ENCODE measurements around the gene TANC1. TPM values are rescaled to one million over a fixed set of nuclear protein-coding genes. Genes with fewer than 3 reads are reported as not detected.

Gene TANC1
- 84.1 TPM for total RNA-seq (ENCODE audit: unreplicated experiment)
- long read RNA-seq, partial matches to known transcripts: 9 of 15 reads
- long read RNA-seq, other reads (novel, unspliced or antisense): 6 of 15 reads

DNA sequence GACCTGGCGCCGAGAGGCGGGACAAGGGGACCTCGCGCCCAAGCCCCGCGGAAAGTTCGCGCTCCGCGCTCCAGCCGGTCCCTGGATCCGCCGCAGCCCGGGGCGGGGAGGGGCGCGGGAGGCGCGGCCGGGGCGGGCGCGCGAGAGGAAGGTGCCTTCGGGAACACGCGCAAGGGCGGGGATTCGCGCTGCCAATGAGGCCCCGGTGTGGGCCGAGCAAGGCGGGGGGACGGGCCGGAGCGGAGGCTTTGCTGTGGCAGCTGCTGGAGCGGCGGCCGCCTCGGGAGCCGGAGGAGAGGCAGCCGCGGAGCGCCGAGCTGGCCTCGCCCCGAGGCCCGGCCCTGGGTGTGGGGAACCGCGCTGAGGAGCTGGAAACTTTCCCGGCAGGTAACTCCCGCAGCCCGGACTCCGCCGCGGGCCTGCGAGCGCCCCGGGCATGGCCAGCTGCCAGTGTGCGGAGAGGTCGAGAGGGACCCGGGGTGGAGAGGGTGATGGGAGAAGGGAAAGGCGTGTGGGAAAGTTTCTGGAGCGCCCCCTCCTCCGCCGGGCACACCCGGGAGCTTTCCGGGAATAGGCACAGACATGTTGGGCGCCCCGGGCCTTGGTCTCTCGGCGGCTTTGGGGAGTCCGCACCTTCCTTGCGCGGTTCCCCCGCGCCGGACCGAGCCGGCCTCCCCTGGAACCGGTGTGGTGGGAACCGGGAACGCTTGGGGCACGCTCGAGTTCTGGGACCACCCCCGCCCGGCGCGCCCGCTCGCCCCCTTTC is at the start of gene TANC1:
TSS of gene TANC1 (plus strand) at position 245 of the 766 bp plus-strand sequence. CDS start 97,271 bp downstream, outside the sequence.
- peaks cover 15% of the 10 kb centered on the region for H3K27me3 Mint-ChIP-seq (ENCODE audit: unreplicated experiment)
- H3K9me3 Mint-ChIP-seq (ENCODE audit: unreplicated experiment): no peaks in the 10 kb centered on the region
- H3K27ac Mint-ChIP-seq (ENCODE audit: unreplicated experiment): peak within 1 kb of the TSS; percentile 98
- peaks cover 9% of the 10 kb centered on the region for H3K36me3 Mint-ChIP-seq (ENCODE audit: low read depth, unreplicated experiment)
- peaks cover 55% of the 10 kb centered on the region for H3K4me1 Mint-ChIP-seq (ENCODE audit: unreplicated experiment)
- H3K4me3 Mint-ChIP-seq (ENCODE audit: unreplicated experiment): peak within 1 kb of the TSS; percentile 98
- peak; percentile 93 for DNase-seq (ENCODE audit: low spot score)
- TF ChIP-seq, protein P1, sequence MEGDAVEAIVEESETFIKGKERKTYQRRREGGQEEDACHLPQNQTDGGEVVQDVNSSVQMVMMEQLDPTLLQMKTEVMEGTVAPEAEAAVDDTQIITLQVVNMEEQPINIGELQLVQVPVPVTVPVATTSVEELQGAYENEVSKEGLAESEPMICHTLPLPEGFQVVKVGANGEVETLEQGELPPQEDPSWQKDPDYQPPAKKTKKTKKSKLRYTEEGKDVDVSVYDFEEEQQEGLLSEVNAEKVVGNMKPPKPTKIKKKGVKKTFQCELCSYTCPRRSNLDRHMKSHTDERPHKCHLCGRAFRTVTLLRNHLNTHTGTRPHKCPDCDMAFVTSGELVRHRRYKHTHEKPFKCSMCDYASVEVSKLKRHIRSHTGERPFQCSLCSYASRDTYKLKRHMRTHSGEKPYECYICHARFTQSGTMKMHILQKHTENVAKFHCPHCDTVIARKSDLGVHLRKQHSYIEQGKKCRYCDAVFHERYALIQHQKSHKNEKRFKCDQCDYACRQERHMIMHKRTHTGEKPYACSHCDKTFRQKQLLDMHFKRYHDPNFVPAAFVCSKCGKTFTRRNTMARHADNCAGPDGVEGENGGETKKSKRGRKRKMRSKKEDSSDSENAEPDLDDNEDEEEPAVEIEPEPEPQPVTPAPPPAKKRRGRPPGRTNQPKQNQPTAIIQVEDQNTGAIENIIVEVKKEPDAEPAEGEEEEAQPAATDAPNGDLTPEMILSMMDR (IDR thresholded peaks at IDR 0.05; ENCODE audit: unreplicated experiment): no peak

DNA sequence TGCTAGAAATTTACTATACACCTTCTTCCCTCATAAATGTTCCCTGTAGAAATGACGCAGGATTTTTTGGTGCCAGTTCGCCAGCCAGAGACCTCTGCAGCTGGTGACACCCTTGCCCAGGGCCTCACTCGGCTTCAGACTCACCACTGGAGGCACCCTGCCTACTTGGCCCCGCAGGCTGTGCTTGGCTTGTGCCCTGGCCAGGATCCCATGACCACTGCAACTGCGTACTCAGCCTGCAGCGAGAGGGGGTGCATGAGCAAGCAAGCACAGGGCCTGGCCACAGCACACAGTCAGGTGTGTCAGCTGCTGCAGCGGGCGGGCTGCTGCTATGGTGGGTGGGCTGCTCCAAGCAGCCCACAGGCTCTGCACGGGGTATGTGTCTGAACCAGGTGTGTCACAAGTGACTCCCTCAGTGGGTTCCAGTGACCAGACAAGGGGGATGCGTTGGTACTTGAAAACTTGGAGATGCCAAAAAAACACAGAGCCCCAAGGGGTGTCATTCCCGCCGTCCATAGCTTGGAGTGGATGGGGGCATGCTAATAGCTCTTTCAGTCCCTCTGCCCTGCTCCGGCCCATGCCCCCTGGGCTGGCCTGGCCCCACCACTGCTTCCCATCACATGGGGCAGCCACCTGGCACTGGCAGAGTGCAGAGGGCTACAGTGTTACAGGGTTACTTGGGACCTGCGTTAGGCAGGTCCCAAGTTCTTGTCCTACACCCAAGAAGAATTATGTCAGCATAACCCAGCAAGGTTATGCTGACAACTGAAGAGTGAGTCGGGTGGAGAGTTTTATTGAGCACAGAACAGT is 46.6 kb upstream of the TANC1 start:
- H3K9me3 Mint-ChIP-seq (ENCODE audit: unreplicated experiment): no peaks in the 10 kb centered on the region
- no peaks in the 10 kb centered on the region for H3K27me3 Mint-ChIP-seq (ENCODE audit: unreplicated experiment)
- no peak overlapping the region for H3K27ac Mint-ChIP-seq (ENCODE audit: unreplicated experiment)
- H3K4me1 Mint-ChIP-seq (ENCODE audit: unreplicated experiment): peaks cover 3% of the 10 kb centered on the region
- DNase-seq (ENCODE audit: low spot score): no peak
- TF ChIP-seq, protein P1 (IDR thresholded peaks at IDR 0.05; ENCODE audit: unreplicated experiment): no peak
- H3K36me3 Mint-ChIP-seq (ENCODE audit: low read depth, unreplicated experiment): no peaks in the 10 kb centered on the region
- no peak overlapping the region for H3K4me3 Mint-ChIP-seq (ENCODE audit: unreplicated experiment)

GRCh38 chr2:158922601-158923000 is 45.8 kb upstream of the TANC1 start:
- Mint-ChIP-seq H3K4me3 (ENCODE audit: unreplicated experiment) (no peak overlapping the region), H3K27ac (ENCODE audit: unreplicated experiment) (no peak overlapping the region), H3K36me3 (ENCODE audit: low read depth, unreplicated experiment) (no peaks in the 10 kb centered on the region), H3K9me3 (ENCODE audit: unreplicated experiment) (no peaks in the 10 kb centered on the region), H3K27me3 (ENCODE audit: unreplicated experiment) (no peaks in the 10 kb centered on the region), H3K4me1 (ENCODE audit: unreplicated experiment) (peaks cover 3% of the 10 kb centered on the region)
- DNase-seq (ENCODE audit: low spot score): no peak
- TF ChIP-seq, protein P1 (IDR thresholded peaks at IDR 0.05; ENCODE audit: unreplicated experiment): no peak

DNA sequence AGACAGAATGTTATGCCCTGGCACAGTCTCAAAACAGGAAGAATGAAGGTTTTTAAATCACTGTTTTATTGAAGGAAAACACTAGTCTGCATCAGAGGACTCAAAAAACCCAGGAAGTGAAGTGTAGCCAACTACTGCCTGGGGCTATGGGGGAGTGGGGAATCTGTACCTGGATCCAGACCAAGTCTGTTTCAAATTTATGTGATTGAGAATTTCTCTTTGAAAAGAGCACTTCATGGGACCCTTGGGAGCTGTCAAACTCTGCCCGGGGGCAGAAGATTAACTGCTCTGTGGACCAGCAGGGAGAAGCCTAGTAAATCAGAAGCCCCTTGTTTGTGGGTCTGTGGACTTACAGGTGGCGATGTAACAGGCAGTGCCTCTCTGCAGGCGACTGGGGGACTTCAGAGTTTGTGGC is 45.3 kb upstream of the TANC1 start:
- Mint-ChIP-seq H3K4me1 (ENCODE audit: unreplicated experiment) (peaks cover 3% of the 10 kb centered on the region), H3K9me3 (ENCODE audit: unreplicated experiment) (no peaks in the 10 kb centered on the region), H3K27ac (ENCODE audit: unreplicated experiment) (no peak overlapping the region), H3K36me3 (ENCODE audit: low read depth, unreplicated experiment) (no peaks in the 10 kb centered on the region), H3K4me3 (ENCODE audit: unreplicated experiment) (no peak overlapping the region), H3K27me3 (ENCODE audit: unreplicated experiment) (no peaks in the 10 kb centered on the region)
- TF ChIP-seq, protein P1 (IDR thresholded peaks at IDR 0.05; ENCODE audit: unreplicated experiment): no peak
- no peak for DNase-seq (ENCODE audit: low spot score)
